Inflammatory macrophage treated with lipopolysaccharide for 4 hours (primary cell): ENCODE measurements around the gene SYDE2.
"Not testable (repeated sequence)": the region's sequence is repeated elsewhere in the genome, so short reads cannot be mapped to it uniquely, and the experiment has no call there.

Source experiments
- DNase-seq: peaks from one replicate; pipeline ENCODE4 v3.0.0-alpha.2; 2020

Gene SYDE2

GRCh38 chr1:85208488-85208887 lies 7.7 kb upstream of the SYDE2 start:
- no peak for DNase-seq

GRCh38 chr1:85203573-85204171 lies 2.9 kb upstream of the SYDE2 start:
- no peak for DNase-seq

- no peak for DNase-seq
These were observed 2.0 kb upstream of the SYDE2 start for GRCh38 chr1:85202864-85203255.

GRCh38 chr1:85202092-85202863 lies 1.5 kb upstream of the SYDE2 start:
- DNase-seq = no peak

GRCh38 chr1:85201340-85202091 lies 700 bp upstream of the SYDE2 start:
- peak; percentile 18 for DNase-seq

- no peak for DNase-seq
These were observed 951 bp downstream of the SYDE2 start for GRCh38 chr1:85199667-85200462.

- no peak for DNase-seq
These were observed 2.0 kb downstream of the SYDE2 start for GRCh38 chr1:85198864-85199263.

- DNase-seq = no peak
These were observed 4.5 kb downstream of the SYDE2 start for GRCh38 chr1:85196358-85196757.

GRCh38 chr1:85195703-85196102 lies 5.1 kb downstream of the SYDE2 start:
- no peak for DNase-seq

- DNase-seq = not testable (repeated sequence)
These were observed 8.7 kb downstream of the SYDE2 start for GRCh38 chr1:85192129-85192528.

- no peak for DNase-seq
These were observed 11.7 kb downstream of the SYDE2 start for GRCh38 chr1:85189120-85189519.

- no peak for DNase-seq
These were observed 12.3 kb downstream of the SYDE2 start for GRCh38 chr1:85188530-85188929.

GRCh38 chr1:85187021-85187420 lies 13.8 kb downstream of the SYDE2 start:
- DNase-seq = not testable (repeated sequence)

GRCh38 chr1:85184245-85184644 lies 16.6 kb downstream of the SYDE2 start:
- DNase-seq = no peak

GRCh38 chr1:85182700-85183099 lies 18.1 kb downstream of the SYDE2 start:
- no peak for DNase-seq

- DNase-seq = no peak
These were observed 19.9 kb downstream of the SYDE2 start for GRCh38 chr1:85180869-85181268.

GRCh38 chr1:85179522-85179921 lies 21.3 kb downstream of the SYDE2 start:
- DNase-seq = no peak

GRCh38 chr1:85178396-85178795 lies 22.4 kb downstream of the SYDE2 start:
- DNase-seq = no peak

GRCh38 chr1:85174503-85174902 lies 26.3 kb downstream of the SYDE2 start:
- DNase-seq = no peak

- no peak for DNase-seq
These were observed 28.0 kb downstream of the SYDE2 start for GRCh38 chr1:85172684-85173337.

GRCh38 chr1:85171721-85172120 lies 29.1 kb downstream of the SYDE2 start:
- no peak for DNase-seq

GRCh38 chr1:85168884-85169283 lies 31.9 kb downstream of the SYDE2 start:
- no peak for DNase-seq

GRCh38 chr1:85166351-85166750 lies 34.5 kb downstream of the SYDE2 start:
- DNase-seq = no peak
